Measurements from ENCODE around the gene CACNA2D3.
"Not testable (repeated sequence)": the region's sequence is repeated elsewhere in the genome, so short reads cannot be mapped to it uniquely, and the experiment has no call there.

The CACNA2D3 gene

GRCh38 chr3:54951405-54951804 lies 829.1 kb downstream of the CACNA2D3 start:
- peak; percentile 43 for DNase-seq

DNA sequence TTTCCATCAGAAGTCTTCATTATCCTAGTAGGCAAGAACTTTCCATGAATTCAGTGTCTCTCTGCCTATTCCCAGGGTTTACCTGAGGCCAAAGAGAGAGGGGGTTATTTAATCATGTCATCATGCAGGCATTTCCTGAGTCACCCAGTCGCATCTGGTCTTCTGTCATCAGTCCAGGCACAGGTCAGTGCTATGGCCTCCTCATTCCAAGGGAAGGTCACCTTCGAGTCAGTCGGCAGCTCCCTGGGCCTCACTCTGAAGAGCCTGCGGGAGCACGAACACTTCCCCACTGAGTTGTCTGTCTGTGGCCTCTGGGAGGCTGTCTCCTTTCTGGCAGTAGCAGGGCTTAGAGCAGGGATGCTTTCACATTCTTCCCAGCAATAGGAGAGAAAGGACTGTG lies 831.7 kb downstream of the CACNA2D3 start:
- DNase-seq, result no peak

- DNase-seq, result no peak
Measured at GRCh38 chr3:54954521-54954920, 832.2 kb downstream of the CACNA2D3 start.

DNA sequence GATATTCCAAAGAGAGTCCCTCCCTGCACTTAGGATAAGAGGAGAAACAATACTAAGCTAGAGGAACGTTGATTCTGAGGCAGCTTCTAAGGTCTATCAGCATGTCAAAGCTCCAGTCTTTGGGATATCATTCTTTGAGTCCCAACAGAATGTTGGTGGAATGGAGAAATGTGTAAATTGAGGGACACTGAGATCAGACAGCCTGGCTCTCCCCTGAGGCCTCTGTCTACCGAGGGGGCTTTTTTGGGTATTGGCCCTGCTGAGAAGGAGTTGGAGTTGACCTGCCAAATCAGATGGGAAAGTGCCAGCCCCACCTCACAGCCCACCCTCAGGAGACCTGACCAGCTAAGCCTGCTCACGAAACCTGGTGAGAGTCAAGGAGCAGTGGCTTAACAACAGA lies 833.1 kb downstream of the CACNA2D3 start:
- DNase-seq, result no peak

GRCh38 chr3:54955941-54956340 lies 833.6 kb downstream of the CACNA2D3 start:
- no peak for DNase-seq

DNA sequence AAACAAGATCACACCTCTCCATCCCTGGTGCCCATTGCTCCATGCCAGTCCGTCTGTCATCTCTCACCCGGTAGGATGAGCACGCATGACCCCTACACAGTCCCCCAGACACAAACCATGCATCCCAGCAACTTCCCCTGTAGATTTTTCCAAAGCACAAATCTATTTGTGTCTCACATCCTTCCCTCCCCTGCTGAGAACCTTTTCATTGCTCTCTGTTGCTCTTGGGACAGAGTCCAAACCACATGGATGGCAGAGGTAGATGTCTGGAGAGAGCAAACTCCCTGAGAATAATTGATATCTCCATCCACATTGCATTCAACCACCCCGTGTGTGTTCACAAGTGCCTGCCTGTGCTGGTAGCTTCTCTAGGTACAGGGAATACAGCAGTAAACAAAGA lies 835.4 kb downstream of the CACNA2D3 start:
- peak; percentile 46 for DNase-seq

DNA sequence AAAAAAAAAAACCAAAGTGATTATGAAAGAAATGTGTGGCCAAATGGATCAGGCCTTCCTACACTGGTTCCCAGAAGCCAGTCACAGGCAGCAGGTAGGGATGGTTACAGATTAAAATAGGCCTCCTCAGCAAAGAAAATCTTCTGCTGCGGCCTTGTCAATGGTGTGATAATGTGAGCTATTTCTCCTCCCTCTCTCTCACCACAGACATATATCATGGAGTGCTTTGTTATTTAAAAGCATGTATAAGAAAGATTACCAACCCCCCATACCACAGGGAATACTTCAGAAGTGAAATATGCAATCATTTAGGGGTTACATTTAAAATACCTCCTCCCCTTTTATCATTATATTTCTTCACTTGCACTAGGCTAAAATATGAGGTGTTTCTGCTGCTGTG lies 837.7 kb downstream of the CACNA2D3 start:
- DNase-seq, result no peak

- no peak for DNase-seq
Measured at GRCh38 chr3:54960701-54961100, 838.3 kb downstream of the CACNA2D3 start.

- no peak for DNase-seq
Measured at GRCh38 chr3:54962200-54962599, 839.8 kb downstream of the CACNA2D3 start.

GRCh38 chr3:54963641-54964040 lies 841.3 kb downstream of the CACNA2D3 start:
- no peak for DNase-seq

GRCh38 chr3:54964081-54964480 lies 841.7 kb downstream of the CACNA2D3 start:
- DNase-seq, result no peak

- DNase-seq, result no peak
Measured at GRCh38 chr3:54965746-54966145, 843.4 kb downstream of the CACNA2D3 start.

DNA sequence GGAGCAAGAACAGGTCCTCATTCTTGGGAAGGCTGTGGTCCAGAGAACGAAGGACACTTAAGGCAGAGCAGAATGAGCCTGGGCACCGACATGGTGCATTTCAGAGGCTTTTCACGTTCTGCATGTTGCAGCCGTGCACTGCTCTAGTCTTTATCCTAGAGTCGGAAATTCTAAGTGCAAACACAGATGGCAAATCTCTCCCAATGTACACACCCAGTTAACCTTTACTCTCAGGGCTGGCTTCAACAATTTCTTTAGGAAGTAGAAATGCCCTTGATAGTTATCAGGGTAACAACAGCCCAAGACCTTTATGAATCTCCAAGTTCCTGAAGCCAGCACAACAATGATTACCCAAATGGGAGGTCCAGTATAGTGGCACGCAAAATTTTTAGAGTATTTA lies 844.6 kb downstream of the CACNA2D3 start:
- peak; percentile 76 for DNase-seq

- no peak for DNase-seq
Measured at GRCh38 chr3:54967731-54968161, 845.4 kb downstream of the CACNA2D3 start.

DNA sequence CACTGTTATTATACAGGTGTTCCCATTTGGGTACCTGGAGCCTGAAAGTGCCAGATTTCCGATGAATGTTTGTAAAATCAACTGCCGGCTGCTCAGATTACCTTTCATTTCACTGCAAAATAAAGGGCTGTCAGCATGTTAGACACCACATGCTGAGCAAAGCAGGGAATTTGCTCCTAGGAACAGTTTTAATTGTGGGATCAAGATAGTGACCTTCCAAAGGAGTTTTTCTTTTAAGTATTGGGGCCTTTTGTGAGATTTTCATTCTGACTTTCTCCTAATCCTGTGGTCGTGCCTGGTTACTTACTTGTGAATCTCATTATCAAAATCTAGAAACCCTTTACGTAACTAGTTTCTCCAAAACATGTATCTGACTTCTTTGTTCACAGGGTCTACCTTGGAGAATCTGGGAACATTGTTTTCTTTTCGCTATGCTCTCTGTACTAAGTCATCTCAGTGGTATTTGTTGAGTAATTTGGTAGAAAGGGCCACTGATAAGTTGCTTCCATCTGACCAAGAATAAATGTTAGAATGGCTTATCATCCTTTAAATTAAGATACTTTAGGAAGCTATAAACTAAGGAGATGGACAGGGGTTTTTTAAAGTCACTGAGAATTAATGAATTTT lies 846.3 kb downstream of the CACNA2D3 start:
- peak; percentile 90 for DNase-seq

DNA sequence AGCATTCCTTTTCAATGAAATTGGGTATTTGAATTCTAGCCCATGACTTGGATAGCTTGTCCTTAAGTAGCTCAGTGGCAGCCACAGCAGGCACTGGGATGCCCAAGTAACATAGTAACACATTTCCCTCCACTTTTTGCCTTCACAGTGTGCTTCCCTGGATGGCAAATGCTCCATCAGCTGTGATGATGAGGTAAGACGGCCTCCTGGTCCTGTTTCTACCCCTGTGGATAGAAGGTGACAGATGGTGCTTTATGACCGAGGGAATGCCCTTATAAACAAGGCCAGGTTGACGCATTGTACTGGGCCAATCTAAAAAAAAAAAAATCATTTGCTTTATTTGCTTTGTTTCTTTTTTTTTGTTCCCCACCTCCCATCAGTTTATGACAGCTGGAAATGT lies 847.3 kb downstream of the CACNA2D3 start:
- DNase-seq, result peak; percentile 96

- no peak for DNase-seq
Measured at GRCh38 chr3:54970895-54971294, 848.5 kb downstream of the CACNA2D3 start.

GRCh38 chr3:54977439-54977838 lies 855.1 kb downstream of the CACNA2D3 start:
- DNase-seq, result no peak

GRCh38 chr3:54977946-54978345 lies 855.6 kb downstream of the CACNA2D3 start:
- not testable (repeated sequence) for DNase-seq

- no peak for DNase-seq
Measured at GRCh38 chr3:54982807-54983206, 860.5 kb downstream of the CACNA2D3 start.

- DNase-seq, result no peak
Measured at GRCh38 chr3:54983266-54984099, 861.1 kb downstream of the CACNA2D3 start.

DNA sequence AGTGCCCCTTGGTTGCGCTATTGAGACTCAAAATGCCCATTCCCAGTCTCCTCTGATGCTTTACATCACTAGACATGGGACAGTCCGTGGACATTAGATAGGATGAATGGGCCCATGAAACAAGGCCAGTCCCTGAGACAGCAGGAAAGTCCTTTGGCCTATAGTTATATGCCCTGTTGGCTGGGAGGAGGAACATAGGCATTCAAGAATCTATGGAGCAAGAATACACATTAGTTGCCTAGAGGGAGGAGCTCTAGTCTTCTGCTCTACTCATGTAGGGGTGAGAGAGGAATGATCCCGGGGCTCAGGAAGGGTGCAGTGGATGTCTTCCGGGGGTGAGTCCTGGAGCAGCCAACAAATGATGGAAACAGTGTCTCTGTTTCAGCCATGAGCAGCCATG lies 863.5 kb downstream of the CACNA2D3 start:
- DNase-seq, result no peak

- no peak for DNase-seq
Measured at GRCh38 chr3:54986294-54986693, 863.9 kb downstream of the CACNA2D3 start.

GRCh38 chr3:54987719-54988118 lies 865.4 kb downstream of the CACNA2D3 start:
- peak; percentile 27 for DNase-seq
